Liver (tissue), 9 donors: ENCODE data around the gene EPHA6. TPM values are rescaled to one million over a fixed set of nuclear protein-coding genes. Genes with fewer than 3 reads are reported as not detected.

Experiments
- DNase-seq: peaks from one replicate; pipeline ENCODE4 v3.0.0-alpha.2; 2017; ENCODE audit warnings: low spot score
- H3K27ac ChIP-seq, 2 donors: one replicate each; pipeline ENCODE4 v1.7.0; 2013; ENCODE audit warnings: inconsistent platforms in 2 of 2, low read length in 2 of 2, control low read depth in 1 of 2, low read depth in 1 of 2, mild to moderate bottlenecking in 1 of 2
- H3K27me3 ChIP-seq, 4 donors: one replicate each; pipeline versions ENCODE4 v1.6.1 to v1.7.0; 2013; ENCODE audit warnings: low read length in 3 of 4, inconsistent platforms in 1 of 4, mild to moderate bottlenecking in 1 of 4, moderate library complexity in 1 of 4; ENCODE audit not compliant: control insufficient read depth in 4 of 4, insufficient read depth in 4 of 4
- H3K36me3 ChIP-seq, 4 donors: one replicate each; pipeline versions ENCODE4 v1.6.1 to v1.7.0; 2013; ENCODE audit warnings: low read length in 3 of 4, mild to moderate bottlenecking in 3 of 4, low read depth in 1 of 4, moderate library complexity in 1 of 4; ENCODE audit not compliant: control insufficient read depth in 4 of 4, insufficient read depth in 3 of 4
- H3K4me1 ChIP-seq, 4 donors: one replicate each; pipeline versions ENCODE4 v1.6.1 to v1.7.0; 2013; ENCODE audit warnings: low read length in 3 of 4, mild to moderate bottlenecking in 3 of 4, moderate library complexity in 1 of 4; ENCODE audit not compliant: control insufficient read depth in 4 of 4, insufficient read depth in 4 of 4
- H3K4me3 ChIP-seq, 3 donors: one replicate each; pipeline versions ENCODE4 v1.6.1 to v1.7.0; 2013; ENCODE audit warnings: low read length in 3 of 3, control low read depth in 1 of 3, low read depth in 1 of 3, mild to moderate bottlenecking in 1 of 3
- H3K9ac ChIP-seq, 2 donors: one replicate each; pipeline ENCODE4 v1.7.0; 2013; ENCODE audit warnings: low read length in 2 of 2, mild to moderate bottlenecking in 2 of 2, moderate library complexity in 2 of 2, control low read depth in 1 of 2, low read depth in 1 of 2
- H3K9me3 ChIP-seq, 4 donors: one replicate each; pipeline versions ENCODE4 v1.6.1 to v1.7.0; 2013; ENCODE audit warnings: low read length in 3 of 4; ENCODE audit not compliant: control insufficient read depth in 4 of 4
- ATF3 ChIP-seq: IDR thresholded peaks from 2 replicates; pipeline ENCODE4 v1.6.1; 2016; ENCODE audit warnings: antibody characterized with exemption
- CTCF ChIP-seq: fragments of 150-350 bp; IDR thresholded peaks from 2 replicates; pipeline ENCODE4 v1.5.1; 2017; ENCODE audit warnings: improper control_type of control experiment, low read depth, low read length; ENCODE audit not compliant: missing input control
- EGR1 ChIP-seq, 2 donors: IDR thresholded peaks; 2 replicates each; pipeline ENCODE4 v1.6.1; 2016 to 2018; ENCODE audit warnings: antibody characterized with exemption in 2 of 2, low read depth in 2 of 2
- FOXA1 ChIP-seq: IDR thresholded peaks from 2 replicates; pipeline ENCODE4 v1.6.1; 2016; ENCODE audit warnings: antibody characterized with exemption
- FOXA2 ChIP-seq: IDR thresholded peaks from 2 replicates; pipeline ENCODE4 v1.6.1; 2016; ENCODE audit warnings: antibody characterized with exemption
- GABPA ChIP-seq, 2 donors: IDR thresholded peaks in 1 of 2; conservative IDR thresholded peaks in 1 of 2; 2 replicates each; pipeline ENCODE4 v1.6.1; 2016; ENCODE audit warnings: antibody characterized with exemption in 2 of 2, mild to moderate bottlenecking in 1 of 2, moderate library complexity in 1 of 2
- HNF4A ChIP-seq, 2 donors: conservative IDR thresholded peaks; 2 replicates each; pipeline ENCODE4 v1.6.1; 2016; ENCODE audit warnings: antibody characterized with exemption in 2 of 2, mild to moderate bottlenecking in 2 of 2
- HNF4G ChIP-seq: IDR thresholded peaks from 2 replicates; pipeline ENCODE4 v1.6.1; 2016; ENCODE audit warnings: antibody characterized with exemption
- JUND ChIP-seq, 2 donors: IDR thresholded peaks; 2 replicates each; pipeline ENCODE4 v1.6.1; 2016; ENCODE audit warnings: antibody characterized with exemption in 2 of 2
- MAX ChIP-seq: IDR thresholded peaks from 2 replicates; pipeline ENCODE4 v1.6.1; 2016; ENCODE audit warnings: antibody characterized with exemption
- NR2F2 ChIP-seq: IDR thresholded peaks from 2 replicates; pipeline ENCODE4 v1.6.1; 2016; ENCODE audit warnings: antibody characterized with exemption
- RAD21 ChIP-seq, 2 donors: IDR thresholded peaks; 2 replicates each; pipeline ENCODE4 v1.6.1; 2016; ENCODE audit warnings: antibody characterized with exemption in 2 of 2, mild to moderate bottlenecking in 2 of 2
- REST ChIP-seq: IDR thresholded peaks from 2 replicates; pipeline ENCODE4 v1.6.1; 2016; ENCODE audit warnings: antibody characterized with exemption, mild to moderate bottlenecking
- RXRA ChIP-seq, 2 donors: IDR thresholded peaks; 2 replicates each; pipeline ENCODE4 v1.6.1; 2017 to 2018; ENCODE audit warnings: antibody characterized with exemption in 2 of 2, mild to moderate bottlenecking in 1 of 2
- SP1 ChIP-seq: IDR thresholded peaks from 2 replicates; pipeline ENCODE4 v1.6.1; 2018; ENCODE audit warnings: antibody characterized with exemption, mild to moderate bottlenecking
- TAF1 ChIP-seq: conservative IDR thresholded peaks from 2 replicates; pipeline ENCODE4 v1.6.1; 2016; ENCODE audit warnings: antibody characterized with exemption, mild to moderate bottlenecking
- YY1 ChIP-seq: IDR thresholded peaks from 2 replicates; pipeline ENCODE4 v1.6.1; 2016; ENCODE audit warnings: antibody characterized with exemption, mild to moderate bottlenecking
- ZBTB33 ChIP-seq: IDR thresholded peaks from 2 replicates; pipeline ENCODE4 v1.6.1; 2016; ENCODE audit warnings: antibody characterized with exemption
- WGBS: extraction: QIAGEN DNeasy Blood & Tissue Kit; methylation state at CpG from one replicate; pipeline ENCODE4 v1.1.7; 2013; 5-methylcytosine and 5-hydroxymethylcytosine counted together
- polyA plus RNA-seq, 2 donors: library from polyadenylated mRNA; stranded (reverse) in 1 of 2; unstranded in 1 of 2; fragments of 200-250 nt in 1 of 2; fragments of >200 nt in 1 of 2; fragmentation: Nextera tagmentation in 1 of 2; extraction: Ambion mirVana in 1 of 2; gene quantifications; one replicate each; pipeline versions ENCODE4 v1.2.1 to v1.2.3, GENCODE V29; 2013 to 2015
- total RNA-seq, 2 donors: library from RNA; depleted of rRNA; stranded (reverse); fragments of >200 nt; gene quantifications; one replicate each; pipeline ENCODE4 v1.2.3, GENCODE V29; 2014
- donor health status: healthy.
- donor health status: healthy.
- donor health status: healthy.
- donor health status: healthy.
- donor health status: healthy.

Gene EPHA6
- total and polyA plus RNA-seq, 4 donors, result 0.05 to 0.17 (median 0.05) TPM; not detected in 1

- Histone ChIP-seq H3K27ac (no peak overlapping the region), H3K4me1 (no peaks in the 10 kb centered on the region), H3K9ac (no peak overlapping the region), H3K36me3 (no peaks in the 10 kb centered on the region), H3K4me3 (no peak overlapping the region), H3K27me3 (no peaks in the 10 kb centered on the region), H3K9me3 (no peaks in the 10 kb centered on the region)
- WGBS, result 66% methylated on average over 1 of the region's 1 CpG
- no peak for DNase-seq
- TF ChIP-seq NR2F2, result no peak
- TF ChIP-seq RAD21 (IDR thresholded peaks at IDR 0.05), result no peak
- no peak for TF ChIP-seq SP1
- no peak for TF ChIP-seq ATF3
- TF ChIP-seq FOXA1, result no peak
- TF ChIP-seq HNF4A (conservative IDR thresholded peaks at IDR 0.05), result no peak
- no peak for TF ChIP-seq FOXA2
- TF ChIP-seq CTCF, result no peak
- TF ChIP-seq JUND (IDR thresholded peaks at IDR 0.05), result no peak
- no peak for TF ChIP-seq GABPA (IDR thresholded peaks at IDR 0.05 in 1 of 2, conservative IDR thresholded peaks at IDR 0.05 in 1 of 2)
- TF ChIP-seq REST, result no peak
- TF ChIP-seq HNF4G, result no peak
- no peak for TF ChIP-seq MAX
- no peak for TF ChIP-seq TAF1
- TF ChIP-seq YY1, result no peak
Observed at GRCh38 chr3:97197830-97198229, 383.4 kb downstream of the EPHA6 start.

GRCh38 chr3:97200387-97200786 is 386.0 kb downstream of the EPHA6 start:
- H3K9me3 ChIP-seq, result no peaks in the 10 kb centered on the region
- H3K36me3 ChIP-seq, result no peaks in the 10 kb centered on the region
- whole genome bisulfite sequencing, result 83% methylated on average over 3 of the region's 3 CpGs
- no peaks in the 10 kb centered on the region for H3K27me3 ChIP-seq
- H3K27ac ChIP-seq, result no peak overlapping the region
- H3K9ac ChIP-seq, result no peak overlapping the region
- TF ChIP-seq ZBTB33, result no peak
- no peak for TF ChIP-seq RXRA (IDR thresholded peaks at IDR 0.05)
- TF ChIP-seq TAF1, result no peak
- no peak for TF ChIP-seq GABPA (IDR thresholded peaks at IDR 0.05 in 1 of 2, conservative IDR thresholded peaks at IDR 0.05 in 1 of 2)
- TF ChIP-seq HNF4G, result no peak
- no peak for TF ChIP-seq ATF3
- no peak for TF ChIP-seq NR2F2
- no peak for TF ChIP-seq REST
- no peak for TF ChIP-seq RAD21 (IDR thresholded peaks at IDR 0.05)
- TF ChIP-seq YY1, result no peak
- no peak for TF ChIP-seq SP1
- no peak for TF ChIP-seq CTCF
- no peak for TF ChIP-seq EGR1 (IDR thresholded peaks at IDR 0.05; ENCODE audit: low read depth in 2 of 2)
- TF ChIP-seq FOXA1, result no peak
- H3K4me1 ChIP-seq, result no peaks in the 10 kb centered on the region
- no peak for DNase-seq
- no peak overlapping the region for H3K4me3 ChIP-seq
